K562 (cell line): ENCODE results near the gene SLC25A5. TPM values are rescaled to one million over a fixed set of nuclear protein-coding genes. Genes with fewer than 3 reads are reported as not detected.

Experiments used
- ATAC-seq: fragments of 200-7000 bp; cut with Tn5 transposase; 3 replicates; pipeline ENCODE4 v1.9.1; 2020; ENCODE audit warnings: moderate library complexity
- BruUV-seq: library from RNA; stranded (reverse); fragments of 400-500 nt; replicated peaks from 2 replicates; lab custom pipeline; 2021; lab: Mats Ljungman, UMichigan
- CTCF ChIA-PET: fragments of 300-600 bp; formaldehyde crosslinking; extraction: SDS; loops from one replicate; lab custom pipeline; 2021; ENCODE audit warnings: low intra/inter-chr PET ratio; lab: Yijun Ruan, JAX
- POLR2A ChIA-PET: fragments of 300-600, 350-650 bp; sonication (Branson Sonifier 250); formaldehyde crosslinking; extraction: SDS; loops from one replicate; lab custom pipeline; 2021; ENCODE audit warnings: antibody characterized with exemption, inconsistent platforms; lab: Yijun Ruan, JAX
- DNase-seq, 4 experiments: peaks; one replicate each; pipeline versions ENCODE4 v3.0.0 to v3.0.0-alpha.2; 2011 to 2018; ENCODE audit warnings: low spot score in 3 of 4, mixed read lengths in 3 of 4; ENCODE audit errors: extremely low read depth in 1 of 4
- FAIRE-seq: peaks from 2 replicates; lab custom pipeline; 2011; peaks lifted over from hg19 to GRCh38; lab: Jason Lieb, UNC
- H2AFZ ChIP-seq: 2 replicates; pipeline ENCODE4 v1.6.0; 2011; ENCODE audit warnings: low read depth, low read length, control low read depth, inconsistent platforms
- H3K27ac ChIP-seq: fragments of 200-600 bp; 3 replicates; pipeline ENCODE4 v1.8.0; 2011; ENCODE audit warnings: low read depth, mild to moderate bottlenecking, control low read depth, inconsistent platforms, low read length, moderate library complexity, mixed read lengths; ENCODE audit errors: extremely low read depth
- H3K27me3 ChIP-seq, 2 experiments: fragments of 300-600 bp in 1 of 2; 2 replicates in 1 of 2; 3 replicates in 1 of 2; pipeline versions ENCODE4 v1.6.0 to v1.8.0; 2011; ENCODE audit warnings: inconsistent platforms in 2 of 2, low read length in 2 of 2, mild to moderate bottlenecking in 1 of 2, mixed read lengths in 1 of 2, moderate library complexity in 1 of 2; ENCODE audit not compliant: control insufficient read depth in 2 of 2, insufficient read depth in 2 of 2
- H3K36me3 ChIP-seq: fragments of 300-600 bp; 3 replicates; pipeline ENCODE4 v1.8.0; 2011; ENCODE audit warnings: mild to moderate bottlenecking, low read length, inconsistent platforms; ENCODE audit not compliant: control insufficient read depth, insufficient read depth
- H3K4me1 ChIP-seq, 2 experiments: fragments of 200-600 bp in 1 of 2; replicated peaks in 1 of 2; 2 replicates in 1 of 2; 3 replicates in 1 of 2; pipeline versions ENCODE4 v1.5.1 to v1.8.0; 2011; ENCODE audit warnings: inconsistent platforms in 2 of 2, low read length in 2 of 2, mild to moderate bottlenecking in 1 of 2, mixed read lengths in 1 of 2, moderate library complexity in 1 of 2; ENCODE audit not compliant: control insufficient read depth in 2 of 2, insufficient read depth in 2 of 2
- H3K4me2 ChIP-seq: 2 replicates; pipeline ENCODE4 v1.6.1; 2011; ENCODE audit warnings: low read length, control low read depth, inconsistent platforms, mixed read lengths; ENCODE audit not compliant: insufficient read depth
- H3K4me3 ChIP-seq: fragments of 200-600 bp; sonication (generic), shearing (Covaris generic); 2 replicates; pipeline ENCODE4 v1.5.1; 2016; ENCODE audit warnings: control low read depth, inconsistent platforms
- H3K79me2 ChIP-seq: fragments of 200-600 bp; 3 replicates; pipeline ENCODE4 v1.8.0; 2011; ENCODE audit warnings: low read length, inconsistent platforms; ENCODE audit not compliant: control insufficient read depth, insufficient read depth
- H3K9ac ChIP-seq, 2 experiments: 2 replicates each; pipeline versions ENCODE4 v1.6.0 to v1.6.1; 2011; ENCODE audit warnings: low read depth in 2 of 2, low read length in 2 of 2, control low read depth in 1 of 2, inconsistent platforms in 1 of 2, mild to moderate bottlenecking in 1 of 2, mixed read lengths in 1 of 2; ENCODE audit not compliant: insufficient read depth in 1 of 2
- H3K9me1 ChIP-seq: one replicate; pipeline ENCODE4 v1.6.0; 2011; ENCODE audit warnings: inconsistent platforms, mild to moderate bottlenecking, low read length, moderate library complexity; ENCODE audit not compliant: control insufficient read depth, insufficient read depth
- H3K9me3 ChIP-seq: replicated peaks from 2 replicates; pipeline ENCODE4 v1.5.1; 2011; ENCODE audit warnings: low read depth, low read length, inconsistent platforms; ENCODE audit not compliant: control insufficient read depth, insufficient read depth
- H4K20me1 ChIP-seq: replicated peaks from 2 replicates; pipeline ENCODE4 v1.6.1; 2011; ENCODE audit warnings: low read length, inconsistent platforms, mixed read lengths; ENCODE audit not compliant: control insufficient read depth, insufficient read depth
- DIDO1 ChIP-seq: fragments of 450-650 bp; IDR thresholded peaks from 2 replicates; pipeline ENCODE4 v1.6.1; 2016; ENCODE audit warnings: low read depth, missing biosample characterization, missing genetic modification characterization
- FOXM1 ChIP-seq, 2 experiments: fragments of 450-650 bp in 1 of 2; sonication (generic) in 1 of 2; formaldehyde crosslinking in 1 of 2; IDR thresholded peaks; 2 replicates each; pipeline versions ENCODE4 v1.6.1 to v1.9.0; 2017 to 2022; ENCODE audit warnings: low read depth in 2 of 2, mild to moderate bottlenecking in 2 of 2, missing genetic modification reagents in 1 of 2, moderate library complexity in 1 of 2
- FOXO4 ChIP-seq: fragments of 450-650 bp; formaldehyde crosslinking; IDR thresholded peaks from 2 replicates; pipeline ENCODE4 v1.4.0; 2020; ENCODE audit warnings: mild to moderate bottlenecking, moderate library complexity
- HOXB6 ChIP-seq: fragments of 250-450 bp; sonication (Bioruptor Pico); IDR thresholded peaks from 2 replicates; pipeline ENCODE4 v1.5.1; 2022; ENCODE audit warnings: mild to moderate bottlenecking, borderline replicate concordance
- MXI1 ChIP-seq: IDR thresholded peaks from 2 replicates; pipeline ENCODE4 v1.6.1; 2011; ENCODE audit warnings: low read depth, mild to moderate bottlenecking, improper control_type of control experiment, low read length
- NCOA2 ChIP-seq, 2 experiments: fragments of 450-650 bp; IDR thresholded peaks; 2 replicates each; pipeline ENCODE4 v1.6.1; 2018; ENCODE audit warnings: mild to moderate bottlenecking in 2 of 2, moderate library complexity in 1 of 2; ENCODE audit not compliant: partially characterized antibody in 2 of 2
- ZFP1 ChIP-seq: fragments of 450-650 bp; formaldehyde crosslinking; IDR thresholded peaks from 2 replicates; pipeline ENCODE4 v1.4.0; 2020; ENCODE audit warnings: mild to moderate bottlenecking, mixed read lengths
- ZNF165 ChIP-seq: fragments of 250-450 bp; sonication (Bioruptor Pico); IDR thresholded peaks from 2 replicates; pipeline ENCODE4 v1.4.0; 2020; ENCODE audit warnings: borderline replicate concordance
- ZNF23 ChIP-seq: fragments of 250-450 bp; sonication (Bioruptor Pico); IDR thresholded peaks from 2 replicates; pipeline ENCODE4 v1.4.0; 2020; ENCODE audit warnings: mild to moderate bottlenecking
- ZNF699 ChIP-seq: fragments of 250-450 bp; sonication (Bioruptor Pico); IDR thresholded peaks from 2 replicates; pipeline ENCODE4 v1.8.0; 2021; ENCODE audit warnings: mild to moderate bottlenecking, moderate library complexity; ENCODE audit not compliant: insufficient replicate concordance
- WGBS: fragments of 100-300 bp; shearing (Covaris generic); methylation state at CpG from one replicate; pipeline ENCODE4 v1.1.6; 2016; ENCODE audit warnings: low coverage, mixed read lengths; ENCODE audit not compliant: insufficient coverage; ENCODE audit errors: missing lambda C conversion rate; 5-methylcytosine and 5-hydroxymethylcytosine counted together
- in situ Hi-C: fragments of 300-500 bp; cut with MboI; formaldehyde crosslinking; loops from 4 replicates; pipeline ENCODE4 v1.15.0; 2018; ENCODE audit warnings: inconsistent platforms, mixed read lengths
- intact Hi-C: fragments of 100-400 bp; cut with micrococcal nuclease; formaldehyde crosslinking; loops from 2 replicates; pipeline ENCODE4 v1.14.2; 2022
- polyA plus RNA-seq, 8 experiments: library from polyadenylated mRNA; depleted of rRNA in 4 of 8; stranded (reverse) in 5 of 8; unstranded in 3 of 8; fragments of >200 nt; fragmentation: Nextera tagmentation in 2 of 8; fragmentation: Illumina TruSeq in 1 of 8; extraction: Ambion mirVana in 2 of 8; extraction: Trizol in 1 of 8; gene quantifications; 2 replicates each; pipeline versions ENCODE4 v1.2.1 to v1.2.3, GENCODE V29; 2011 to 2014; ENCODE audit warnings: inconsistent platforms in 1 of 8, missing spikeins in 1 of 8
- total RNA-seq, 7 experiments: library from RNA; depleted of rRNA in 6 of 7; stranded (reverse); fragments of >200 nt in 6 of 7; fragmentation: Illumina TruSeq in 2 of 7; extraction: Trizol in 2 of 7; gene quantifications; 2 replicates each; pipeline versions ENCODE4 v1.2.1 to v1.2.3, GENCODE V29; 2011 to 2021; ENCODE audit warnings: low replicate concordance in 1 of 7
- TF ChIP-seq, protein P1 (sequence below): fragments of 250-450 bp; sonication (Bioruptor Pico); IDR thresholded peaks from 2 replicates; pipeline ENCODE4 v1.4.0; 2020; ENCODE audit warnings: mild to moderate bottlenecking, moderate library complexity, borderline replicate concordance
- TF ChIP-seq, protein P2 (sequence below): fragments of 450-650 bp; IDR thresholded peaks from 2 replicates; pipeline ENCODE4 v1.6.1; 2014; ENCODE audit warnings: low read depth, mild to moderate bottlenecking, moderate library complexity, borderline replicate concordance

SLC25A5 gene
- total and polyA plus RNA-seq, 9 of the 15 experiments (the other 6 are each of a cell fraction or from before 2014, with no cell fraction given), result 470 to 5,247 (median 596) TPM

DNA sequence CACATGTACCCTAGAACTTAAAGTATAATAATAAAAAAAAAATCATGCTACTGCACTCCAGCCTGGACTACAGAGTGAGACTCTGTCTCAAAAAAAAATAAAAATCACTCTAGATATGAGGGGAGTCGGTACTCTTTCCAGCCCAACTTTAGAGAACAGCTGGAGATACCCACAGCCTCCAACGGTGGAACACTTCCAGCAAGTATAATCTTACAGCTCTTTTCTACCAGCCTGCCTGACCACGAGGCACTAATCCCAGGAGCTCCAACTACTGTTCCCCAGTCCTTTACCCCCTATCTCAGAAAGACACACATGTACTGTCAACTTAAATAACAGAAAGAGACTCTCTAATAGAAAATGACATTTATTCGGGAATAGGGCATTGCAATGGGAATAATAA is 50.1 kb downstream of the SLC25A5 start:
- FAIRE-seq, result no peak
- Histone ChIP-seq H3K36me3 (no peaks in the 10 kb centered on the region), H3K27ac (no peak overlapping the region), H2AFZ (no peak overlapping the region), H3K4me2 (no peak overlapping the region), H3K9ac (no peak overlapping the region), H3K27me3 (no peaks in the 10 kb centered on the region), H4K20me1 (no peaks in the 10 kb centered on the region), H3K4me3 (no peak overlapping the region), H3K9me3 (no peaks in the 10 kb centered on the region), H3K4me1 (no peaks in the 10 kb centered on the region; a peak in 2 of 5 replicates), H3K9me1 (no peaks in the 10 kb centered on the region), H3K79me2 (no peaks in the 10 kb centered on the region)
- ChIA-PET POLR2A (interaction anchor here (0.7 kb wide), 1 partner anchor 599 kb away, joined by 3 read pairs; no protein-coding TSS in a partner anchor), CTCF (interaction anchor here (1.1 kb wide), 1 partner anchor 211 kb away, joined by 3 read pairs; no protein-coding TSS in a partner anchor)
- no TSS peak for BruUV-seq
- intact Hi-C loops, result loop anchor here (5.0 to 10.0 kb wide), 3 partner anchors 86 to 426 kb away; partner anchors contain the start of genes NKAP and NKRF
- in situ Hi-C loops, result loop anchor here (5.0 to 10.0 kb wide), 3 partner anchors 214 to 356 kb away; partner anchors contain the start of genes NDUFA1 and RNF113A
- TF ChIP-seq, protein P1, sequence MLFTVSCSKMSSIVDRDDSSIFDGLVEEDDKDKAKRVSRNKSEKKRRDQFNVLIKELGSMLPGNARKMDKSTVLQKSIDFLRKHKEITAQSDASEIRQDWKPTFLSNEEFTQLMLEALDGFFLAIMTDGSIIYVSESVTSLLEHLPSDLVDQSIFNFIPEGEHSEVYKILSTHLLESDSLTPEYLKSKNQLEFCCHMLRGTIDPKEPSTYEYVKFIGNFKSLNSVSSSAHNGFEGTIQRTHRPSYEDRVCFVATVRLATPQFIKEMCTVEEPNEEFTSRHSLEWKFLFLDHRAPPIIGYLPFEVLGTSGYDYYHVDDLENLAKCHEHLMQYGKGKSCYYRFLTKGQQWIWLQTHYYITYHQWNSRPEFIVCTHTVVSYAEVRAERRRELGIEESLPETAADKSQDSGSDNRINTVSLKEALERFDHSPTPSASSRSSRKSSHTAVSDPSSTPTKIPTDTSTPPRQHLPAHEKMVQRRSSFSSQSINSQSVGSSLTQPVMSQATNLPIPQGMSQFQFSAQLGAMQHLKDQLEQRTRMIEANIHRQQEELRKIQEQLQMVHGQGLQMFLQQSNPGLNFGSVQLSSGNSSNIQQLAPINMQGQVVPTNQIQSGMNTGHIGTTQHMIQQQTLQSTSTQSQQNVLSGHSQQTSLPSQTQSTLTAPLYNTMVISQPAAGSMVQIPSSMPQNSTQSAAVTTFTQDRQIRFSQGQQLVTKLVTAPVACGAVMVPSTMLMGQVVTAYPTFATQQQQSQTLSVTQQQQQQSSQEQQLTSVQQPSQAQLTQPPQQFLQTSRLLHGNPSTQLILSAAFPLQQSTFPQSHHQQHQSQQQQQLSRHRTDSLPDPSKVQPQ (CRISPR knock-in tag), result no peak
- no peak for TF ChIP-seq ZNF165 (CRISPR knock-in tag)
- no peak for TF ChIP-seq ZNF23 (CRISPR knock-in tag)
- TF ChIP-seq NCOA2 (IDR thresholded peaks at IDR 0.05; ENCODE audit: partially characterized antibody in 2 of 2), result no peak
- TF ChIP-seq ZFP1, result no peak
- no peak for TF ChIP-seq HOXB6 (CRISPR knock-in tag)
- TF ChIP-seq DIDO1 (tag), result no peak
- no peak for TF ChIP-seq MXI1
- TF ChIP-seq ZNF699 (CRISPR knock-in tag), result no peak
- no peak for TF ChIP-seq FOXM1 (IDR thresholded peaks at IDR 0.05; ENCODE audit: low read depth)
- TF ChIP-seq FOXM1 (CRISPR knock-in tag; IDR thresholded peaks at IDR 0.05; ENCODE audit: low read depth), result no peak
- TF ChIP-seq, protein P2, sequence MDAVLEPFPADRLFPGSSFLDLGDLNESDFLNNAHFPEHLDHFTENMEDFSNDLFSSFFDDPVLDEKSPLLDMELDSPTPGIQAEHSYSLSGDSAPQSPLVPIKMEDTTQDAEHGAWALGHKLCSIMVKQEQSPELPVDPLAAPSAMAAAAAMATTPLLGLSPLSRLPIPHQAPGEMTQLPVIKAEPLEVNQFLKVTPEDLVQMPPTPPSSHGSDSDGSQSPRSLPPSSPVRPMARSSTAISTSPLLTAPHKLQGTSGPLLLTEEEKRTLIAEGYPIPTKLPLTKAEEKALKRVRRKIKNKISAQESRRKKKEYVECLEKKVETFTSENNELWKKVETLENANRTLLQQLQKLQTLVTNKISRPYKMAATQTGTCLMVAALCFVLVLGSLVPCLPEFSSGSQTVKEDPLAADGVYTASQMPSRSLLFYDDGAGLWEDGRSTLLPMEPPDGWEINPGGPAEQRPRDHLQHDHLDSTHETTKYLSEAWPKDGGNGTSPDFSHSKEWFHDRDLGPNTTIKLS, result no peak
- no peak for TF ChIP-seq FOXO4 (CRISPR knock-in tag)
- WGBS, result 12% methylated on average over 4 of the region's 4 CpGs
- DNase-seq, result no peak
- no peak for ATAC-seq
